Activated gamma-delta T cell treated with anti-CD3 and anti-CD28 coated beads, Interleukin-2, amount 50 U/mL, for 16 hours (primary cell): Measurements from ENCODE around the gene TBC1D22A.

ENCODE experiments used
- DNase-seq: peaks from one replicate; pipeline ENCODE4 v3.0.0-alpha.2; 2020; ENCODE audit warnings: low read depth

The TBC1D22A gene

DNA sequence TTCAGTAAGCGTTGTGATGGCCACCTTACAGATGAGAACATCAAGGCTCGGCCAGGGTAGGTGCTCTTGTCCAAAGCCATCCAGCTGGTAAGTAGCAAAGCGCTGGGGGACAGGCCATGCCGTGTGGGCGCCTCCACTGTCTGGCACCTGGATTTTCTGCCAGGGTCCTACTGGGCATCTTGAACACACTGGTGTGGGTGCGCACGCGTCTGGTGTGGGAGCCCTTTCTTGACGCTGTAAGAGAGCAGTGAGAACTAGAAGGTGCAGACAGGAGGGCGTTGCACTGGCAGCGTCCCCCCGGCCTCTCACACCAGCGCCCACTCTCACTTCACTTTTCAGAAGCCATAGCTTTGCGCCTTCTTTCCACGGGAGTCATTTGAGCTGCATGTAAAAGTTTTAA is 296.6 kb downstream of the TBC1D22A start:
- DNase-seq, result no peak

- no peak for DNase-seq
Observed at GRCh38 chr22:47059701-47060161, 297.3 kb downstream of the TBC1D22A start.

GRCh38 chr22:47060718-47061117 is 298.3 kb downstream of the TBC1D22A start:
- DNase-seq, result no peak

DNA sequence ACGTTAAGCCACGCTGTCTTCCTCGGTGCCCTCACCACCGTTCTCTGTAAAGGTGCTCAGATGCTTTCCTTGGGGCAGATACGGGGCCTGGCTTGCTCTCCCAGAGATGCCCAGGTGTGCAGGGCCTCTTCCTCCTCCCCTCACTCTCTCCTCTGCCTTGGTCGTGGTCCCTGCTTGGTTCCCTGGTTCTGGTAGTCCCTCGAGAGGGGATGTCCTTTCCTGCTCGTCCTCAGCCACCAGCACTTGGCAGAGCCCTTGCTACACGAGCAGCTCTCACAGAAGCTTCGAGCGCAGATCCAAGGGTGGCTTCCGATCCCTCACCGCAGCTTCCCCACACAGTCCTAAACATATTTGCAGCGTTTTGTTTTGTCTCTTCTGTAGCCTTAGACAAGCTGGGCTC is 298.8 kb downstream of the TBC1D22A start:
- no peak for DNase-seq

DNA sequence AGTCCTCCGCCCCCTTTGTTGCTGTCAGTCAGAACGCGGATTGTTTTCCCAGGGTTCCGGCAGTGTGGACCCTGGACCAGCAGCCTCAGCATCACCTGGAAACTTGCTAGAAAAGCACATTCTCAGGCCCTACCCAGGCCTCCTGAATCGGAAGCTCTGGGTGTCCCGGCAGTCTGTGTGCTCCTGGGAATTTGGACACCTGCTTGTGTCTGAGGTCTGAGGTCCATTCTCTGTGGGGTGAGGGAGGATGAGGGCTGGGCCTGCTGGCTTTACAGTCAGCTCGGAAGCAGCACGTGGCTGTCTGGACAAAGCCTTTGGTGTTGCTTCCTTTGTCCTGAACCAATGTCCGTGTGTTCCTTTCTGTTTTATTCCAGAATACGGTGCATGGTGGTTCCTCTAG is 299.7 kb downstream of the TBC1D22A start:
- DNase-seq, result no peak

GRCh38 chr22:47063071-47063509 is 300.6 kb downstream of the TBC1D22A start:
- no peak for DNase-seq

- DNase-seq, result no peak
Observed at GRCh38 chr22:47063606-47064005, 301.2 kb downstream of the TBC1D22A start.

- no peak for DNase-seq
Observed at GRCh38 chr22:47064016-47064415, 301.6 kb downstream of the TBC1D22A start.

DNA sequence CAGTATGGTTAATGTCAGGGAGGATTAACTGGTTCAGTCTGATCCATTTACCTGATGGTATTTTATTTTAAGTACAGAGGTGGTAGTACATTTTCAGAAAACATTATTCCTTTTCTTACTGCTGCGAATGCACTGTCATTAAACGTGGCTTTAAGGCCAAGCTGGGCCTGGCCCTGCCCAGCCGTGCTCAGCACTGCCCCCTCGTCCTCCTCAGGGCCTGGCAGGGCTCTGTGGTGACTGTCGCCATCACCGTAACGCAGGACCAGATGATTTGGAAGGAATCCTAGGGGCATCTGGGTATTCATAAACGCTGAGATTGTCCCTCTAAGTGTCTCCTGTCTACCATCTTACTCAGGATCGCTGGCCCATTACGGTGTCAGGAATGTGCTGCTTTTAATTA is 302.0 kb downstream of the TBC1D22A start:
- no peak for DNase-seq

GRCh38 chr22:47065756-47066615 is 303.5 kb downstream of the TBC1D22A start:
- DNase-seq, result no peak

GRCh38 chr22:47066616-47066905 is 304.1 kb downstream of the TBC1D22A start:
- no peak for DNase-seq

DNA sequence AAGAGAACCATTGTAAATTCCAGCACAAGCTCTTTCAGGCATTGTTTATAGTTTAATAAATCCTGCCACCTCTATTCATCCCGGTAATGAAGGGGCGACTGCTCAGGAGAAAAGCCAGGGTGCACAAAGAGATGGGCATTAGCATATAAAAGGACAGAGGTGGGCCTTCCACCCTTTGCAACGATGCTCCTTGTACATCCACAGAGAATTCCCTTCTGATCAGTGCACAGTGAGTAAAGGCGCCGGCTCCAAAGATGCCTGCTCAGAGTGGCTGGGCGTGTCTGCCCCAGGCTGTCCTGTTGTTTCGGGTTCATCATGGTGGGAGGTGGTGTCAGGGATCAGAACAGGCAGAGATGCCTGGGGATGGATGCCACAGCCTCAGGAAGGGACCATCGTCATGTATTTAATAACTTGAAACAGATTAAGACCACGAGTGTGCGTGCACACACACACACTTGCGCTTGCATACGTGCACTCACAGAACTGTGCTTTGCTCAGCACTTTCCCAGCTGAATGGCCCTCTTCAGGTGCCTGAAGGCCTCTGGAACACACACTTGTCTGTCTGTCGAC is 305.0 kb downstream of the TBC1D22A start:
- no peak for DNase-seq

DNA sequence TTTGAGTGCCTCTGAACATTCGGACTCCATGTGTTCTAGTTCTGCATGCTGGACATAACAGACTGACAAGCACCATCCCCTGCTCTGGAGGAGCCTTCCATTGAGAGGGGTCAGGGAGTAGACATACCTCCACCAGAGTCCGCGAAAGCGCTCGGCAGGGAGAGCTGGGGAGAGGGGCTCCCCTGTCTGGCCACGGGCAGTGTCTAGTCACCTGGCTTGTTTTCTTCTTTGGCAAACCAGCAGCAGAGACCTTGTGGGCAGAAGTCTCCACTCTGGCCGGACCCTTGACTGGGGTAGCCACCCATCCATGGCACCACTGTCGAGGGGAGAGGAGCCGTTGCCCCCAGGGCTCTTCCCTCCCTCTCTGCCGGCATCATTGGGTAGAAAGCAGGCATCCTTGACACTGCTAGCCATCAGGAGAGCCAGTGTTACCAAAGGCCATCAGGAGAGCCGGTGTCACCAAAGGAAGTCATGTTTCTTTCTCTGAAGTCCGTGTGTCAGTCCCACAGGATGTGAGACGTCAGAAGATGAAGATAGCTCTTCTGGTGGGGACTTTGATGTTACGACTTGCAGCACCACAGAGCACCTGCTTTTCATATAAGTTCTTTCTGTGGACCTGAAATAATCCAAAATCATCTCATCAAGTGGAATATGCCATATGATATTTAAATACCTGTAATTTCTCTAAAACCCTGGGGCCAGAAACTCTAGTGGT is 305.6 kb downstream of the TBC1D22A start:
- no peak for DNase-seq

- no peak for DNase-seq
Observed at GRCh38 chr22:47068626-47068996, 306.2 kb downstream of the TBC1D22A start.

GRCh38 chr22:47069270-47069669 is 306.8 kb downstream of the TBC1D22A start:
- no peak for DNase-seq

DNA sequence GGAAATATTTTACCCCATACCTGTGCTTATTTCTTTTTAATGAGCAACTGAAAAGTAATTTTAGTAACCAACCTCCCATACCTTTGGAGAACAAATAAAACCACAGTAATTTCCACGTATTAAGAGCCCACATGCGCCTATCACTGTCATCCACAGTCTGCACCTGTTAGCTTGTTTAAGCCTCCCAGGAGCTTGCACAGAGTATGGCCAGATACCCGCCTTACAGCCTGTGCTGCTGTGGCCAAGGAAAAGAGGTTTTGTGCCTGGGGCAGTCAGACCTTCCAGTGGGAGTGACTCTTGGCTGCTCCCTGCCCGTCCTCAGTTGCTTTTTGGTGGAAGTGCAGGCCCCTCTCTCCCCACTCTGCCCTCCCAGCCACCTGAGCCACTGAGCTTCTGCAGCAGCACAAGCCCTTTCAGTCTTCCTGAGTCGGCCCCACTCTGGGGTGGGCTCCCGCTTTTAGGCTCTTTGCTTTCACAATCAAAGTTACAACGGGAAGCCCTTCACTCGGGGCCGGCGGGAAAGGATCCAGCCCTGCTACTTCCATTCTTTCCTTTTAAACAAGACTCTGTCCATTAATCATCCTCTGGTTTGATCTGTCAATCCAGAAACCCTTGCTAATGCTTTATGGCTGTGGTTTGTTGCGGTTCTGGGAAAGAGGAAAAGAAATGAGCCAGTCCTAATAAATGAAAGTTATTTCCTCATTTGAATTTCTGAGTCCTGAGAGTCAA is 308.8 kb downstream of the TBC1D22A start:
- no peak for DNase-seq

DNA sequence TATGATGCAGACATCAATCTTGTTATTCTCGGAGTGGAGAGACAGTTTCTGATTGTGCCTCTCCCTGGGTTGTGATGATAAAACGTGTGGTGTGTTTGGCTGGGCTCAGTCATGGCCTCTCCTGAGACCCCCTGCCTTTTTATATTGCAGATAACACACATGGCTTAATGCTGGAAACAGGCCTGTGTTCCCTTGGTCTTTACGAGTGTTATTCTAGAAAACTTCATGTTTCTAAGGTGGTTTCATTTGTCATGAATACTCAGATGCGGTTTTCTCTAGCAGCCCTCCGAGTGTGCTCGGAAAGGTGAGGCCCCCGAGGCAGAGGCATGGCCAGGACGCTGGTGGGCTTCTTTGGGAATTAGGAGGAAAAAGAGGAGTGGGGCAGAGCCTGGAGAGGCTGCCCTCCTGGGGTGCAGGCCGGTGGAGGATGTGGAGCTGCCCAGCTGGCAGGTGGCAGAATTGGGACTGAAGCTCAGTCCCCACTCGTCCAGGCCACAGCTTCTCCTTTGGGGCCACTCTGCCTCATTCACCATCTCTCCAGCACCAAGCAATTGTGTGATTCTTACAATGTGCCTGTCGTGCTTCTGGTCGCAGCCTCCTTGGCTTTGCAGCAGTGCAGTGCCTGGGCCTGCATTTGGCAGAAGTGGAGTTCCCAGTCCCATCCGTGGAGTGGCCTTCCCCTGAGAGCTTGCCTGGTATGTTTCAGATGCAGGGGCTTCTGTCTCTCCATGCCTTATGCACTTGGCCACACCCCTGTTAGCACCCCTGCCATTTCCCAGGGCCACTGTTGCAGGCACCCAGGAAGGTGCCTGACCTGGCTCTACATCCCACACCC is 309.6 kb downstream of the TBC1D22A start:
- no peak for DNase-seq

GRCh38 chr22:47072642-47072967 is 310.2 kb downstream of the TBC1D22A start:
- DNase-seq, result no peak

DNA sequence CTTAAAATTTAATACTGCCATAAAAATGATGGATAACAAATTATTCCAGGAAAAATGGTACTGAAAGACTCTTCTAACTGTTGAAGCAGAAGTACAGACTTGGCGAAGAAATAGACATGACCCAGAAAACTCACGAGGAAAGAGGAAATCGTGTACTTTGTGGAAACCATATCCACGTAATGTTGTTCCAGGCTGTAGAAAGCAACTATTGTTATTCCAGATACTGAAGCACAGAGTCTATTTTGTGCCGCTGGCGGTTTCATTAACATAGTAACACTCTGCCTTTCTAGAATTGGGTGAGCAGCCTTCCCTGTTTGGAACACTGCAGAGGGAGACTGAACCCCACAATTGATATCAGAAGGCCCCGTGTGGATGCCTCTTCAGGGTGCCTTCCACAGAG is 310.6 kb downstream of the TBC1D22A start:
- no peak for DNase-seq

- no peak for DNase-seq
Observed at GRCh38 chr22:47074105-47074504, 311.7 kb downstream of the TBC1D22A start.

GRCh38 chr22:47075568-47075967 is 313.1 kb downstream of the TBC1D22A start:
- DNase-seq, result no peak

DNA sequence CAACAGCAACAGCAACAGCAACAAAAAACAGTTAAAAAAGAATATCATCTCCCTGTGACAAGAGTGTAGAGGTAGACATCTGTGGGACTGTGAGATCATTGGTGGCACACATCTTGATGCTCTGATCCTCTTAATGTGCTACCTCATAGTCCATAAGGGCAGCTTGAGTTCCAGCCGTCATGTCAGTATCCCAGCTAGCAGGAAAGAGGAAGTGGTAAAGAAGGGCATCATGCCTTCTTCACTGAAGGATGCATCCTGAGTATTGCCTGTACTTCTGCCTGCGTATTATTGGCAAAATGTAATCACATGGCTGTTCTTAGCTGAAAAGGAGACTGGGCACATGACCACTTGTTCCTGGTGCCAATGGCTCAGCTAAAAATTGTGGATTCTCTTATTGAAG is 314.3 kb downstream of the TBC1D22A start:
- DNase-seq, result no peak
